Neutrophil (primary cell): ENCODE results near the gene EIF3F.

ENCODE experiments used
- H3K27ac ChIP-seq: fragments of 200-600 bp; sonication (generic); 2 replicates; pipeline ENCODE4 v1.5.1; 2016; ENCODE audit warnings: mild to moderate bottlenecking, moderate library complexity
- H3K27me3 ChIP-seq: fragments of 200-600 bp; sonication (generic); 2 replicates; pipeline ENCODE4 v1.6.0; 2016; ENCODE audit warnings: mild to moderate bottlenecking
- H3K36me3 ChIP-seq: fragments of 200-600 bp; sonication (generic); 2 replicates; pipeline ENCODE4 v1.5.1; 2017
- H3K4me1 ChIP-seq, 2 experiments: fragments of 200-600 bp in 1 of 2; sonication (generic) in 1 of 2; 1 replicate in 1 of 2; 2 replicates in 1 of 2; pipeline versions ENCODE4 v1.5.1 to v1.6.1; 2013 to 2016; ENCODE audit warnings: low read depth in 1 of 2, low read length in 1 of 2, mild to moderate bottlenecking in 1 of 2, moderate library complexity in 1 of 2; ENCODE audit not compliant: control insufficient read depth in 1 of 2, insufficient read depth in 1 of 2
- H3K4me3 ChIP-seq, 2 experiments: fragments of 200-600 bp in 1 of 2; sonication (generic) in 1 of 2; 1 replicate in 1 of 2; 2 replicates in 1 of 2; pipeline ENCODE4 v1.5.1; 2013 to 2016; ENCODE audit warnings: low read depth in 1 of 2, low read length in 1 of 2, mild to moderate bottlenecking in 1 of 2, moderate library complexity in 1 of 2
- H3K9me3 ChIP-seq: fragments of 200-600 bp; sonication (generic); 2 replicates; pipeline ENCODE4 v1.5.1; 2016
- CTCF ChIP-seq: fragments of 200-600 bp; sonication (generic); IDR thresholded peaks from 2 replicates; pipeline ENCODE4 v1.5.1; 2016; ENCODE audit warnings: antibody characterized with exemption

EIF3F gene

DNA sequence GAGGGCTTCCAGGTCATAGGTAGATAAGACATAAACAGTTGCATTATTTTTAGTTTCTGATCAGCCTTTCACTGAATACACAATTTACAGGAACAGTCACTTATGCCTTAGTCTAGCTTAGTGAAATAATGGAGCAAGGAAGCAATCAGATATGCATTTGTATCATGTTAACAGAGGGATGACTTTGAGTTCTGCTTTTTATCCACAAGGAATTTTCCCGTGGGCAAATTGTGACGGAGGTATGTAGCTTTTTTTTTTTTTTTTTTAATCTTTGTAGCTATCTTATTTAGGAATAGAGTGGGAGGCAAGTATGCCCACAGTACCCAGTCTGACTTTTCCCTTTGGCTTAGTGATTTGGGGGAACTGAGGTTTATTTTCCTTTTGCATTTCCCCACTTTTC is 18.5 kb upstream of the EIF3F start:
- Histone ChIP-seq H3K27me3 (peaks cover 42% of the 10 kb centered on the region), H3K4me3 (no peak overlapping the region), H3K27ac (no peak overlapping the region), H3K4me1 (no peaks in the 10 kb centered on the region), H3K36me3 (no peaks in the 10 kb centered on the region), H3K9me3 (no peaks in the 10 kb centered on the region)
- no peak for TF ChIP-seq CTCF

DNA sequence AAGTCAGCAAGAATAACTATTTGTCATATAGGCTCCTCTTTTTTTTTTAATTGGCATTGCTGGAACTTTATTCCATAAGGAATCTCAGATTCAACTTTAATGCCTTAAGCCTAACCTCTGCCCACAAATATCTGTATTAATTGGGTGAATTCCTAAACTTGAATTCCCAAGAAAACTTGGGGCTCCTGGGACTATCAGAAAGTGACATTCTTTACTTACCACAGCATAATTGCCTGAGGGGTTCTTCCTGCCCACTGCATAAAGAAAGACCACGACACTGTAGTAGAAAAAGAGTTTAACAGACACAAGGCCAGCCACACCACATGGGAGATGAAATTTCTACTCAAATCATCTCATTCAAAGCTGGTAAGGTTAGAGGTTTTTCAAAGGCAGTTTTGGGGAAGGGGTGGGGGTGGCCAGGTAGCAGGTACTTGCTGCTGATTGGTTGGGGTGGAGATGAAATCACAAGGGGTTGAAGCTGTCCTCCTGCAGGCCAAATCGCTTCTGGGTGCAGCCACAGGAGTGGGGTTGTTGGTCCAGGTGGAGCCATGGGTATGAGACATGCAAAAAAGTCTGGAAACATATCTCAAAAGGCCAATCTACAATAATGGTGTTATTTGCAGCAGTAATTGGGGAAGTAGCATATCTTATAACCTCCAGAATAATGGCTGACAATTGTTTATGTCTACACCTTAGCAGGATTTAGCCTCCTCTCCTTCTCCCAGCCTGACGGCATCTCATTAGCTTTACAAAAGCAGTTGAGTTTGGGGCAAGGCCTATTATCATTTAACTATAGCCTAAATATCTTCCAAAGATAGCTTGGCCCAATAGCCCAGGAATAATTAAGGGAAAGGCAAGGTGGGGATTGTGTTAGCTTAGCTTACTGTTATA is 17.1 kb upstream of the EIF3F start:
- Histone ChIP-seq H3K36me3 (no peaks in the 10 kb centered on the region), H3K4me3 (no peak overlapping the region), H3K4me1 (no peaks in the 10 kb centered on the region), H3K27me3 (peaks cover 42% of the 10 kb centered on the region), H3K27ac (no peak overlapping the region), H3K9me3 (no peaks in the 10 kb centered on the region)
- no peak for TF ChIP-seq CTCF

GRCh38 chr11:7971846-7972245 is 15.3 kb upstream of the EIF3F start:
- Histone ChIP-seq H3K9me3 (no peaks in the 10 kb centered on the region), H3K27me3 (peaks cover 39% of the 10 kb centered on the region), H3K36me3 (no peaks in the 10 kb centered on the region), H3K4me3 (no peak overlapping the region), H3K4me1 (no peaks in the 10 kb centered on the region), H3K27ac (no peak overlapping the region)
- TF ChIP-seq CTCF: no peak

DNA sequence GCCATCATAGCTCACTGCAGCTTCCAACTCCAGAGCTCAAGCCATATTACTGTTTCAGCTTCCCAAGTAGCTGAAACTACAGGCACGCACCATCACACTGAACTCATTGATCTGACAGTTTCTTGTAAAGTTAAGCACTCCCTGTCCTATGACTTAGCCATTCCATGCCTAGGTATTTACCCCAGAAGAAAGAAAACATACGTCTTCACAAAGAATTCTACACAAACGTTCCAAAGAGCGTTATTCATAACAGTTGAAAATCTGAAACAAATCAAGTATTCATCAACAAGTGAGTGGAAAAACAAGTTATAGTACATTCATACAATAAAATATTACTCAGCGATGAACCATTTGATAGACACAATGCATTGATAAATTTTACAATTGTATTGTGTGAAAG is 14.1 kb upstream of the EIF3F start:
- Histone ChIP-seq H3K4me1 (no peaks in the 10 kb centered on the region), H3K9me3 (no peaks in the 10 kb centered on the region), H3K36me3 (no peaks in the 10 kb centered on the region), H3K27me3 (peaks cover 32% of the 10 kb centered on the region), H3K27ac (no peak overlapping the region), H3K4me3 (no peak overlapping the region)
- TF ChIP-seq CTCF: no peak

DNA sequence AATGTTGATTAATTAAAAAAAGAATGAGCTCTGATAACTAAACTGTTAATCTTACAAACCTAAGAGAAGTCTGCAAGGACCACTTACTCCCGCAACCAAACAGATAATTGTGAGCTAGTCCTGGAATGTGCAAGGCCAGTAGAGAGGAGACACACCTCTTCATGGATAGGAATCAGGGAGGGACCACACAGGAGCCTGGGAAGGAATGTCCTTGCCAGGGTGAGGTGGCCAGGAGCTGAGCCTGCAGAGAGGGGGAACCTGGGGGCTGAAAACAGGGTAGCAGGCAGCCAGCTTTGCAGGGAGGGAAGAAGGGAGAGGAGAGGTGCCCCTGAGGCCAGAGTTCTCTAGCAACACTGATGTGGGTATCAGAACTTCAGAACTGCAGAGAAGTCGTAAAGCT is 12.5 kb upstream of the EIF3F start:
- Histone ChIP-seq H3K9me3 (no peaks in the 10 kb centered on the region), H3K4me3 (no peak overlapping the region), H3K4me1 (no peaks in the 10 kb centered on the region), H3K36me3 (no peaks in the 10 kb centered on the region), H3K27me3 (peaks cover 32% of the 10 kb centered on the region), H3K27ac (no peak overlapping the region)
- TF ChIP-seq CTCF: no peak
